IMR-90 (cell line): ENCODE results near the gene RYR1. TPM values are rescaled to one million over a fixed set of nuclear protein-coding genes. Genes with fewer than 3 reads are reported as not detected.

Experiments used
- ATAC-seq: fragments of 200-7000 bp; cut with Tn5 transposase; 2 replicates; pipeline ENCODE4 v1.9.1; 2020; ENCODE audit warnings: low read depth, mild to moderate bottlenecking, moderate library complexity
- BruUV-seq: library from RNA; stranded (reverse); fragments of 400-500 nt; replicated peaks from 2 replicates; lab custom pipeline; 2021; lab: Mats Ljungman, UMichigan
- CTCF ChIA-PET: fragments of 300-600 bp; formaldehyde crosslinking; extraction: SDS; loops from one replicate; lab custom pipeline; 2021; ENCODE audit warnings: antibody characterized with exemption; lab: Yijun Ruan, JAX
- POLR2A ChIA-PET: fragments of 300-600 bp; sonication (Branson Sonifier 250); formaldehyde crosslinking; loops from one replicate; lab custom pipeline; 2022; ENCODE audit warnings: antibody characterized with exemption; ENCODE audit not compliant: unreplicated experiment; lab: Charles Lee
- DNase-seq: peaks from one replicate; pipeline ENCODE4 v3.0.0; 2013
- H2AFZ ChIP-seq: replicated peaks from 2 replicates; pipeline ENCODE3; 2013; ENCODE audit warnings: low read length, mild to moderate bottlenecking; ENCODE audit not compliant: poor library complexity
- H2AK5ac ChIP-seq: 2 replicates; pipeline ENCODE4 v1.6.1; 2013; ENCODE audit warnings: low read depth, low read length, inconsistent platforms
- H2AK9ac ChIP-seq: replicated peaks from 2 replicates; pipeline ENCODE3; 2013; ENCODE audit warnings: mild to moderate bottlenecking, low read depth, low read length, moderate library complexity; ENCODE audit not compliant: poor library complexity
- H2BK120ac ChIP-seq: 2 replicates; pipeline ENCODE4 v1.6.1; 2013; ENCODE audit warnings: low read depth, low read length, inconsistent platforms
- H2BK15ac ChIP-seq: 3 replicates; pipeline ENCODE4 v1.6.1; 2013; ENCODE audit warnings: low read depth, low read length, inconsistent platforms
- H2BK20ac ChIP-seq: 2 replicates; pipeline ENCODE4 v1.6.1; 2013; ENCODE audit warnings: low read depth, mild to moderate bottlenecking, inconsistent platforms, low read length, moderate library complexity
- H2BK5ac ChIP-seq: 2 replicates; pipeline ENCODE4 v1.6.1; 2013; ENCODE audit warnings: mild to moderate bottlenecking, low read depth, low read length, inconsistent platforms; ENCODE audit not compliant: poor library complexity, severe bottlenecking
- H3K14ac ChIP-seq: replicated peaks from 2 replicates; pipeline ENCODE4 v1.6.1; 2013; ENCODE audit warnings: low read depth, low read length, inconsistent platforms
- H3K18ac ChIP-seq: 2 replicates; pipeline ENCODE4 v1.6.1; 2013; ENCODE audit warnings: low read depth, low read length, control low read depth
- H3K23ac ChIP-seq: 2 replicates; pipeline ENCODE4 v1.6.1; 2013; ENCODE audit warnings: low read depth, low read length, inconsistent platforms
- H3K27ac ChIP-seq: 2 replicates; pipeline ENCODE4 v1.5.1; 2013; ENCODE audit warnings: mild to moderate bottlenecking, control low read depth, low read length; ENCODE audit not compliant: insufficient read depth
- H3K27me3 ChIP-seq: 2 replicates; pipeline ENCODE4 v1.6.1; 2013; ENCODE audit warnings: low read length; ENCODE audit not compliant: control insufficient read depth, insufficient read depth
- H3K36me3 ChIP-seq: 2 replicates; pipeline ENCODE4 v1.6.1; 2013; ENCODE audit warnings: low read length, mixed read lengths; ENCODE audit not compliant: control insufficient read depth, insufficient read depth
- H3K4ac ChIP-seq: 2 replicates; pipeline ENCODE4 v1.6.1; 2013; ENCODE audit warnings: low read depth, low read length, inconsistent platforms
- H3K4me1 ChIP-seq: 2 replicates; pipeline ENCODE4 v1.6.1; 2013; ENCODE audit warnings: low read length, mixed read lengths; ENCODE audit not compliant: control insufficient read depth, insufficient read depth
- H3K4me2 ChIP-seq: 2 replicates; pipeline ENCODE4 v1.6.1; 2013; ENCODE audit warnings: low read depth, mild to moderate bottlenecking, control low read depth, low read length, moderate library complexity
- H3K4me3 ChIP-seq: 2 replicates; pipeline ENCODE4 v1.5.1; 2013; ENCODE audit warnings: low read depth, mild to moderate bottlenecking, control low read depth, low read length, moderate library complexity; ENCODE audit not compliant: insufficient read depth
- H3K56ac ChIP-seq: 2 replicates; pipeline ENCODE4 v1.6.1; 2013; ENCODE audit warnings: low read length, inconsistent platforms; ENCODE audit not compliant: insufficient read depth; ENCODE audit errors: extremely low read depth
- H3K79me1 ChIP-seq, 2 experiments: 2 replicates each; pipeline ENCODE4 v1.6.1; 2013; ENCODE audit warnings: low read length in 2 of 2, inconsistent platforms in 1 of 2, low read depth in 1 of 2
- H3K9ac ChIP-seq: 2 replicates; pipeline ENCODE4 v1.6.1; 2013; ENCODE audit warnings: low read depth, low read length, control low read depth
- H3K9me1 ChIP-seq: 2 replicates; pipeline ENCODE4 v1.6.1; 2013; ENCODE audit warnings: low read length, inconsistent platforms; ENCODE audit not compliant: insufficient read depth
- H3K9me3 ChIP-seq: 2 replicates; pipeline ENCODE4 v1.6.1; 2013; ENCODE audit warnings: low read length; ENCODE audit not compliant: control insufficient read depth, insufficient read depth
- H4K20me1 ChIP-seq: 2 replicates; pipeline ENCODE4 v1.6.1; 2013; ENCODE audit warnings: low read length, inconsistent platforms; ENCODE audit not compliant: insufficient read depth
- H4K5ac ChIP-seq: 2 replicates; pipeline ENCODE4 v1.6.1; 2013; ENCODE audit warnings: mild to moderate bottlenecking, low read depth, low read length, control low read depth
- H4K8ac ChIP-seq, 2 experiments: 2 replicates each; pipeline ENCODE4 v1.6.1; 2013; ENCODE audit warnings: low read depth in 2 of 2, low read length in 2 of 2, control low read depth in 1 of 2, inconsistent platforms in 1 of 2
- H4K91ac ChIP-seq: 2 replicates; pipeline ENCODE4 v1.6.1; 2013; ENCODE audit warnings: low read depth, low read length, inconsistent platforms; ENCODE audit not compliant: insufficient read depth
- BHLHE40 ChIP-seq: fragments of 150-350 bp; IDR thresholded peaks from 2 replicates; pipeline ENCODE4 v1.6.1; 2016; ENCODE audit warnings: mild to moderate bottlenecking, low read depth, low read length
- CEBPB ChIP-seq: IDR thresholded peaks from 2 replicates; pipeline ENCODE4 v1.6.1; 2012; ENCODE audit warnings: low read depth, low read length, improper control_type of control experiment
- CHD1 ChIP-seq: IDR thresholded peaks from 2 replicates; pipeline ENCODE4 v1.6.1; 2012; ENCODE audit warnings: low read depth, low read length, improper control_type of control experiment
- CTCF ChIP-seq: conservative IDR thresholded peaks from 2 replicates; pipeline ENCODE4 v1.5.1; 2012; ENCODE audit warnings: mild to moderate bottlenecking, low read depth, low read length, improper control_type of control experiment
- ELK1 ChIP-seq: fragments of 150-350 bp; IDR thresholded peaks from 2 replicates; pipeline ENCODE4 v1.6.1; 2016; ENCODE audit warnings: low read depth, mild to moderate bottlenecking, low read length, moderate library complexity, borderline replicate concordance
- FOS ChIP-seq: fragments of 150-350 bp; IDR thresholded peaks from 2 replicates; pipeline ENCODE4 v1.6.1; 2016; ENCODE audit warnings: low read depth, low read length
- MAFK ChIP-seq: IDR thresholded peaks from 2 replicates; pipeline ENCODE4 v1.6.1; 2012; ENCODE audit warnings: low read depth, low read length, improper control_type of control experiment
- MAZ ChIP-seq: IDR thresholded peaks from 2 replicates; pipeline ENCODE4 v1.6.1; 2012; ENCODE audit warnings: low read depth, mild to moderate bottlenecking, low read length, improper control_type of control experiment, moderate library complexity, borderline replicate concordance
- MXI1 ChIP-seq: IDR thresholded peaks from 2 replicates; pipeline ENCODE4 v1.6.1; 2012; ENCODE audit warnings: low read depth, mild to moderate bottlenecking, low read length, moderate library complexity, borderline replicate concordance
- NFE2L2 ChIP-seq: fragments of 150-350 bp; IDR thresholded peaks from 2 replicates; pipeline ENCODE4 v1.6.1; 2016; ENCODE audit warnings: low read depth, mild to moderate bottlenecking, low read length
- POLR2A ChIP-seq: IDR thresholded peaks from 2 replicates; pipeline ENCODE4 v1.6.1; 2012; ENCODE audit warnings: mild to moderate bottlenecking, low read depth, low read length
- RAD21 ChIP-seq: IDR thresholded peaks from 2 replicates; pipeline ENCODE4 v1.6.1; 2012; ENCODE audit warnings: low read length, improper control_type of control experiment
- RCOR1 ChIP-seq: IDR thresholded peaks from 2 replicates; pipeline ENCODE4 v1.6.1; 2012; ENCODE audit warnings: mild to moderate bottlenecking, low read length, improper control_type of control experiment; ENCODE audit not compliant: insufficient replicate concordance
- RFX5 ChIP-seq: IDR thresholded peaks from 2 replicates; pipeline ENCODE4 v1.8.0; 2012; ENCODE audit warnings: low read depth, mild to moderate bottlenecking, low read length, moderate library complexity
- SMC3 ChIP-seq: fragments of 150-350 bp; IDR thresholded peaks from 2 replicates; pipeline ENCODE4 v1.6.1; 2016; ENCODE audit warnings: low read depth, mild to moderate bottlenecking, antibody characterized with exemption, low read length, moderate library complexity
- WGBS, 2 experiments: methylation state at CpG; one replicate each; pipeline versions ENCODE4 v1.1.5 to v1.1.7; 2013; ENCODE audit warnings: missing lambda C conversion rate in 2 of 2; ENCODE audit not compliant: insufficient read length in 1 of 2; ENCODE audit errors: extremely low coverage in 2 of 2; 5-methylcytosine and 5-hydroxymethylcytosine counted together
- dilution Hi-C: fragments of 300-500 bp; cut with HindIII; formaldehyde crosslinking; loops from one replicate; pipeline ENCODE4 v1.14.3; 2018; ENCODE audit warnings: low sequenced_read_pairs; ENCODE audit not compliant: unreplicated experiment
- in situ Hi-C: fragments of 300-500 bp; cut with MboI; formaldehyde crosslinking; loops from 3 replicates; pipeline ENCODE4 v1.14.3; 2019; ENCODE audit warnings: low sequenced_read_pairs, inconsistent platforms, mixed read lengths
- intact Hi-C: fragments of 100-400 bp; cut with micrococcal nuclease; formaldehyde crosslinking; loops from 2 replicates; pipeline ENCODE4 v1.10.0; 2022
- polyA plus RNA-seq, 3 experiments: library from polyadenylated mRNA; depleted of rRNA; stranded (reverse); fragments of >200 nt; gene quantifications; 2 replicates each; pipeline ENCODE4 v1.2.3, GENCODE V29; 2012; ENCODE audit warnings: low replicate concordance in 1 of 3
- total RNA-seq: library from RNA; depleted of rRNA; stranded (reverse); fragments of >200 nt; gene quantifications from 2 replicates; pipeline ENCODE4 v1.2.3, GENCODE V29; 2012
- TF ChIP-seq, protein P1 (sequence below): fragments of 150-350 bp; IDR thresholded peaks from 2 replicates; pipeline ENCODE4 v1.6.1; 2017; ENCODE audit warnings: mild to moderate bottlenecking, antibody characterized with exemption, low read length, low read depth

The RYR1 gene
- total and polyA plus RNA-seq, 2 of the 4 experiments (the other 2 are of a cell fraction), result not detected

DNA sequence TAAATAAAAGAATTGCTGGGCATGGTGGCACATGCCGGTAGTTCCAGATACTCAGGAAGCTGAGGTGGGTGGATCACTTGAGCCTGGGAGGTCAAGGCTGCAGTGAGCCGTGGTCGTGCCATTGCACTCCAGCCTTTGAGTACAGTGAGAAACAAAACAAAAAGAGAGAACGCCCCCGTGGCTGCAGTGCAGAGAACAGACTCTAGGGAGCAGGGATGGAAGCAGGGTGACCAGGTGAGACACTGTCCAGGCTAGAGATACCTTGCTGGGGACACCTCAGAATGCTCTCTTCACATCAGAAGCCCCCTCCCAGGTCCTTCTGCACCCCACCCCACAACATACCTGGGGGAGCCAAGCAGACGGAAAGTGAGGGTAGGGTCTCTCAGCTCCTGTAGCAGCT lies 159.4 kb downstream of the RYR1 start:
- Histone ChIP-seq H3K56ac (no peak overlapping the region), H2AK5ac (no peak overlapping the region), H4K20me1 (no peaks in the 10 kb centered on the region), H4K5ac (no peak overlapping the region), H2BK20ac (no peak overlapping the region), H3K4me3 (no peak overlapping the region), H3K27ac (no peak overlapping the region), H3K79me1 (no peaks in the 10 kb centered on the region), H3K4me2 (no peak overlapping the region), H3K9ac (no peak overlapping the region), H4K91ac (no peak overlapping the region), H3K23ac (no peak overlapping the region), H2BK5ac (no peak overlapping the region), H2BK120ac (no peak overlapping the region), H2AFZ (no peak overlapping the region), H3K27me3 (peaks cover 2% of the 10 kb centered on the region), H3K4me1 (no peaks in the 10 kb centered on the region), H3K18ac (no peak overlapping the region), H3K14ac (no peak overlapping the region), H2AK9ac (no peak overlapping the region), H3K4ac (no peak overlapping the region), H3K36me3 (no peaks in the 10 kb centered on the region), H2BK15ac (no peak overlapping the region), H3K9me3 (no peaks in the 10 kb centered on the region), H3K9me1 (no peaks in the 10 kb centered on the region), H4K8ac (no peak overlapping the region)
- ATAC-seq (no peak), DNase-seq (no peak)
- no peak for TF ChIP-seq FOS
- no peak for TF ChIP-seq ELK1
- TF ChIP-seq CHD1, result no peak
- TF ChIP-seq CTCF, result no peak
- no peak for TF ChIP-seq SMC3
- no peak for TF ChIP-seq POLR2A
- TF ChIP-seq RAD21, result no peak
- TF ChIP-seq, protein P1, sequence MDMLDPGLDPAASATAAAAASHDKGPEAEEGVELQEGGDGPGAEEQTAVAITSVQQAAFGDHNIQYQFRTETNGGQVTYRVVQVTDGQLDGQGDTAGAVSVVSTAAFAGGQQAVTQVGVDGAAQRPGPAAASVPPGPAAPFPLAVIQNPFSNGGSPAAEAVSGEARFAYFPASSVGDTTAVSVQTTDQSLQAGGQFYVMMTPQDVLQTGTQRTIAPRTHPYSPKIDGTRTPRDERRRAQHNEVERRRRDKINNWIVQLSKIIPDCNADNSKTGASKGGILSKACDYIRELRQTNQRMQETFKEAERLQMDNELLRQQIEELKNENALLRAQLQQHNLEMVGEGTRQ, result no peak
- TF ChIP-seq MXI1, result no peak
- no peak for TF ChIP-seq RFX5
- no peak for TF ChIP-seq MAZ
- no peak for TF ChIP-seq NFE2L2
- no peak for TF ChIP-seq RCOR1
- no peak for TF ChIP-seq MAFK
- no peak for TF ChIP-seq BHLHE40
- no peak for TF ChIP-seq CEBPB
- dilution Hi-C loops, result no loop called here
- CTCF ChIA-PET, result no interaction called here
- intact Hi-C loops, result no loop called here
- no TSS peak for BruUV-seq
- in situ Hi-C loops, result no loop called here
- POLR2A ChIA-PET, result no interaction called here
- no CpG with 5 or more reads among the region's 6 CpGs for WGBS, 2 experiments
